AG20443 (cell line): ENCODE results near the gene PTGFRN.
"Not testable (repeated sequence)": the region's sequence is repeated elsewhere in the genome, so short reads cannot be mapped to it uniquely, and the experiment has no call there.

Experiments used
- DNase-seq: peaks from one replicate; pipeline ENCODE4 v3.0.0; 2012; ENCODE audit warnings: low spot score, mixed read lengths

PTGFRN gene

GRCh38 chr1:116909512-116910378 lies at the start of gene PTGFRN:
Gene PTGFRN (plus strand): TSS chr1:116909916. CDS start chr1:116910204, 288 bp downstream.
- peak; percentile 86 for DNase-seq

DNA sequence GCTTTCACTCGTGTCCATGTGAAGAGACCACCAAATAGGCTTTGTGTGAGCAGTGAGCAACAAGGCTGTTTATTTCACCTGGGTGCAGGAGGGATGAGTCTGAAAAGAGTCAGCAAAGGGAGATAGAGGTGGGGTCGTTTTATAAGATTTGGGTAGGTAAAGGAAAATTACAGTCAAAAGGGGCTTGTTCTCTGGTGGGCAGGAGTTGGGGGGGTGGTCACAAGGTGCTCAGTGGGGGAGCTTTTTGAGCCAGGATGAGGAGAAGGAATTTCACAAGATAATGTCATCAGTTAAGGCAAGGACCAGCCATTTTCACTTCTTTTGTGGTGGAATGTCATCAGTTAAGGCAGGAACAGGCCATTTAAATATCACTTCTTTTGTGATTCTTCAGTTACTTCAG lies 49.5 kb upstream of the PTGFRN start:
- not testable (repeated sequence) for DNase-seq

- no peak for DNase-seq
Measured at GRCh38 chr1:116861137-116861536, 48.6 kb upstream of the PTGFRN start.

GRCh38 chr1:116863031-116863430 lies 46.7 kb upstream of the PTGFRN start:
- DNase-seq: not testable (repeated sequence)

DNA sequence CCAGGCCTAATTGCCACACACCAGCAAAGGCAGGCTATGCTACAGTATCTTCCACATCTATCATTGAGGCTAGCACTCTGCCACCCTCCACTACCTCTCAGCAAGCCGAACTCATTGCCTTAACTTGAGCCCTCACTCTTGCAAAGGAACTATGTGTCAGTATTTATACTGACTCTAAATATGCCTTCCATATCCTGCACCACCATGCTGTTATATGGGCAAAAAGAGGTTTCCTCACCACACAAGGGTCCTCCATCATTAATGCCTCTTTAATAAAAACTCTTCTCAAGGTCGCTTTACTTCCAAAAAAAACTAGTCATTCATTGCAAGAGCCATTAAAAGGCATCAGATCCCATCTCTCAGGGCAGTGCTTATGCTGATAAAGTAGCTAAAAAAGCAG lies 43.2 kb upstream of the PTGFRN start:
- DNase-seq: not testable (repeated sequence)

DNA sequence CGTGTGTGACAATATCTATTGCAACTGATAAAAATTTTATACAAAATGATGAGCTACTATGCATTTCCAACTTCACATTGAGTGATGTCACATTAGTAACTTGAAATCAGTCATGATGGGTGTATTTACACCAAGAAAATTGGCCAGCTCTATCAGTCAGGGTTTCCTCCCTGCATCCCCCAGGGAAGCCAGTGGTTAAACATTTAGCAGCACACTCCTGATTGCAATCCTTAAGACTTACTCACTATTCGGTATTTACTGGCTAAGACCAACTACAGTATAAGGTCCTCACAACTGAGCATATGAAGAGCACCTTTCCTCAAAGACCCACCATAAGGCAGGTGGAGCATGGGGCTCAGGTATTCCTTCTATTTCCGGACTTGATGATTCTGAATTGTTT lies 41.3 kb upstream of the PTGFRN start:
- no peak for DNase-seq

DNA sequence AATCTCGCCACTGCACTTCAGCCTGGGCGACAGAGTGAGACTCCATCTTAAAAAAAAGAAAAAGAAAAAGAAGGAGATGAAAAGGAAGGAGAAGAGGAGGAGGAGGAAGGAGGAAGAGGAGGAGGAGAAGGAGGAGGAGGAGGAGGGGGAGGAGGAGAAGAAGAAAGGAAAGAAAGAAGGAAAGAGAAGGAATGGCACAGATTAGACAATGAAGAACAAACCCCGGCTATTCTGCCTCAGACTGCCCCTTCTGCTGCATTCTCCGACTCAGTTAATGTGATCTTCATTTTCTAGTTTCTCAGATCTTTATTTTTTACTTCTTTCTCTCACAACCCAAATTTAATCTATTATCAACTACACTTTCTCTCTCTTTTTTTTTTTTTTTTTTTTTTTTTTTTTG lies 40.1 kb upstream of the PTGFRN start:
- no peak for DNase-seq

DNA sequence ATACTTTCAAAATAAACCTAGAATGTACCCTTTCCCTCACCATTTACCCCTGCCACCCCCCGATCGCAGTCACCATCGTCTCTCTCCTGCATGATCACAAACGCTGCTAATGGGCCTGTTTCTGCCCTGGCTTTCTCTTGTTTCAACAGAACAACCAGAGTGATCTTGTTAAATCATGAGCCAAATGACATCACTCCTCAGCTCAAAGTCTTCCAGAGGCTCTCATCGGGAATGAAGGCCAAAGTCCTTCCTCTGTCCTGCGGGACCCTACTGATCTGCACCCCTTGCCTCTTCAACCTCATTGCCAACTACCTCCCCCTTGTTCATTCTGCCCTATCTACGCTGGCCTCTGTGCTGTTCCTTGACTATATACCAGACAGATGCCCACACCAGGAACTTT lies 39.4 kb upstream of the PTGFRN start:
- no peak for DNase-seq

DNA sequence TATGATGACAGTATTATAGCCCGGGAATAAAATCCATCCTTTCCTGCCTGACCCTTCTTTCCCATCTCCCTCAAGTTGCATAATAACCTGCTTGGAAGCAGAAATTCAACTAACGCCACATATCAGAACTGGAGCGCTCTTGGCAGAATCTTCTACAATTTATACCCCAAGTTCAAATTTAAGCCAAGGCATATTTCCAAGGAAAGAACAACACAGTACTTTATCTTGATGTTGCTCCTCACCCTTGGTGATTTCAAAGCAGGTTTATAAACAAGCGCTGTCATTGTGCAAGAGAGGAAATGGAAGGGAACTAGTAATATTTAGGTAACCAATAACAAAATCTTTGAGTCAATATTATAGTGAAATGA lies 38.0 kb upstream of the PTGFRN start:
- no peak for DNase-seq

GRCh38 chr1:116873680-116874271 lies 35.9 kb upstream of the PTGFRN start:
- DNase-seq: no peak

DNA sequence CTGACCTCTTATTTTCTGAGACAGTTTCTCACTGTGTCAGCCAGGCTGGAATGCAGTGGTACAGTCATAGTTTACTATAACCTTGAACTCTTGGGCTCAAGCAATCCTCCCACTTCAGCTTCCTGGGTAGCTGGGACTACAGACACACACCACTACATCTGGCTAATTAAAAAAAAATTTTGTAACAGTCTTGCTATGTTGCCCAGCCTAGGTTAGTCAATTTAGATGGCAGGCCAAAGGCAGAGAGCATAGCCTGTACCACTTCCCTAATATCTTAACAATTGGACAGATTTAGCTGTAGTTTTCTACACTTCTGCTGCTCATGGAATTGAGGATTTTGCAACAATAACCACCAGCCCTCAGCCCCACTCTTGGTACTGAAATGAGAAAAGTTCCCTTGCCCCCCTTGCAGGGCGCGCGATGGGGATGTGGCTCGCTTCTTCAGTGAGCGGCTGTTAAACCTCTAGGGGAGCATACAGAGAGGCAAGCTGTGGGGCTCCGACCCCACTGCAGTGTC lies 34.9 kb upstream of the PTGFRN start:
- no peak for DNase-seq

GRCh38 chr1:116875391-116875790 lies 34.3 kb upstream of the PTGFRN start:
- no peak for DNase-seq

- not testable (repeated sequence) for DNase-seq
Measured at GRCh38 chr1:116875946-116876345, 33.8 kb upstream of the PTGFRN start.

GRCh38 chr1:116877141-116877818 lies 32.4 kb upstream of the PTGFRN start:
- DNase-seq: no peak

DNA sequence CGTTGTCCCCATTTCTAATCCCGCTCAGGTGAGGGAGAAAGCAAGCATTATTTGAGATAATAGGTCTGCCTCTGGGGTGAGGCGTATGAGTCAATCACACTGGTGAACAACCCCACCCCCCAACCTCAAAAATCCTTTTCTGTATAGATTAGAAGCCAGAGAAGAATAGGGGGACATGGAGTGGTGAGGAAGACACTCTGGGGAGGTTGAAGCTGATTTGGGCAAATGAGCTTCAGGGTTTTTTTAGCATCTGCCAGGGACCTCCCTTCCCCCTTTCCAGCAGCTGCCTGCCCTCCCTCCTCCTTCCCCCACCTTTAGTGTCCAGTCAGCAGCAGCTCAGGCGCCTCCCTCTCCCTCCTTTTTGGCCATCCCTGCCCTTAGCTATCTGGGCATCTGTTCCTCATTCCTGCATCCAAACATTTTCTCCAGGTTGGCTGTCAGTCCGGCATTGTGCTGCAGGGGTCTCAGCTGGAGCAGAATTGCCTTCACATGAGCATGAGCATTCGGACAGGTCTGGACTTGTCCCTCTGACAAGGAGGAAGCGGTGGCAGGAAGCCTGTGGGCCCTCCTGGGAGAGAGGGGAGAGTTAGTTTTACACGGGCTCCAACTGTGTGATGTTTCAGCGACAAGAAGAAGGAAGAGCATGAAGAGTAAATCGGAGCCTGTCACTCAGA lies 30.8 kb upstream of the PTGFRN start:
- DNase-seq: peak; percentile 32

GRCh38 chr1:116879478-116880133 lies 30.1 kb upstream of the PTGFRN start:
- DNase-seq: no peak

GRCh38 chr1:116880917-116881316 lies 28.8 kb upstream of the PTGFRN start:
- no peak for DNase-seq

DNA sequence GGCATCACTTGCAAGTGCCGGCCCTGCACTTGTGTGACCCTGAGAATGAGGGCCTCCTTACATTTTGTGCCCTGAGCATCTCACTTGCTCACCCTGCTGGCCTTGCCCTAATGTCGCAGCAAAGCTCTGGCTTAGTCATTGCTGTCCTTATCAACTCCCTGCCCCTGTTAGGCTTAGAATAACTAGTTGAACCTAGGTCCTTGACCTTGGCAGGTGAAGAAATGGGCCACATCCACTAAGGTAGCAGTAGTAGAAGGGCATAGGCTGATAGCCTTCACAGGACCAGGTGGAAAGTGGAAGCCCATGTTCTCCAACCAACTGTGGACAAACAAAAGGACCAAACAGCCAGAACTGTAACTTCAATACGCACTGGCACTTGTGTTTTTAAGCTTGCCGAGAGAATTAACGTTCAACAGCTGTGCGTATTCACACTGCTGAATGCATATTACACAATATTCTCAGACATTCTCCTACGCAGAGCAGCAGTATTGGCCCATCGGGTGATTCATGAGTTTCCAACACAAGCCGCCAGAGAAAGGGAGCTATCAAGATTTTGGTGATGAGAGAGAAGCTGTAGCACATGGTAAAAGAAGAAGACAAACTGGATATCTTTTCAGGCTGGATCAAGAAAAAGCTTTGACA lies 27.7 kb upstream of the PTGFRN start:
- peak; percentile 86 for DNase-seq

DNA sequence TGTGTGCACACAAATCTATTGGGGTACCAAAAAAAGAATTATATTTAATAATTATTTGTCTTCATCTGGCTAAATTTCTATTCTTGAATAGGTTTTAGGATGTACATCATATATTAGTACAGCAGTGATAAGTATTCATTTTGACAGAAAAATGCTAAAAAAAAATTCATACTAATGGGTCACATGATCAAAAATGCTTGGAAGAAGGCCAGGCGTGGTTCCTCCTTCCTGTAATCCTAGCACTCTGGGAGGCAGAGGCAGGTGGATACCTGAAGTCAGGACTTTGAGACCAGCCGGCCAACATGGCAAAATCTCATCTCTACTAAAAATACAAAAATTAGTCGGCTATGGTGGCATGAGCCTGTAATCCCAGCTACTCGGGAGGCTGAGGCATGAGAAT lies 26.9 kb upstream of the PTGFRN start:
- no peak for DNase-seq

- no peak for DNase-seq
Measured at GRCh38 chr1:116886291-116886878, 23.3 kb upstream of the PTGFRN start.

DNA sequence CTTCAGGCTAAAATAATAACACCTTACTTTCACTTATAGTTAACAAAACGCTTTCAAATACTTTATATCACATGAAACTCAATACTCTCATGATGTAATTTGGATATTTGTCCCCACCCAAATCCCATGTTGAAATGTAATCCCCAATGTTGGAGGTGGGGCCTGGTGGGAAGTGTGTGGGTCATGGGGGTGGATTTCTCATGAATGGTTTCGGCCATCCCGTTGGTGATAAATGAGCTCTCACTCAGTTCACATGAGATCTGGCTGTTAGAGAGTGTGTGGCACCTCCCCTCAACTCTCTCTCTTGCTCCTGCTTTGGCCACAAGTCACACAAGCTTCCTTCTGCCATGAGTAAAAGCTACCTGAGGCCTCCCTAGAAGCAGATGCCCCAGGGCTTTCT lies 22.5 kb upstream of the PTGFRN start:
- no peak for DNase-seq
